Activated CD4-positive, alpha-beta T cell treated with anti-CD3 and anti-CD28 coated beads, Interleukin-2, amount 50 U/mL, for 24 hours (primary cell): ENCODE results near the gene NMRAL1.

Experiments used
- DNase-seq, 2 donors: peaks; one replicate each; pipeline ENCODE4 v3.0.0-alpha.2; 2020; ENCODE audit warnings: low read depth in 1 of 2, low spot score in 1 of 2

Gene NMRAL1

DNA sequence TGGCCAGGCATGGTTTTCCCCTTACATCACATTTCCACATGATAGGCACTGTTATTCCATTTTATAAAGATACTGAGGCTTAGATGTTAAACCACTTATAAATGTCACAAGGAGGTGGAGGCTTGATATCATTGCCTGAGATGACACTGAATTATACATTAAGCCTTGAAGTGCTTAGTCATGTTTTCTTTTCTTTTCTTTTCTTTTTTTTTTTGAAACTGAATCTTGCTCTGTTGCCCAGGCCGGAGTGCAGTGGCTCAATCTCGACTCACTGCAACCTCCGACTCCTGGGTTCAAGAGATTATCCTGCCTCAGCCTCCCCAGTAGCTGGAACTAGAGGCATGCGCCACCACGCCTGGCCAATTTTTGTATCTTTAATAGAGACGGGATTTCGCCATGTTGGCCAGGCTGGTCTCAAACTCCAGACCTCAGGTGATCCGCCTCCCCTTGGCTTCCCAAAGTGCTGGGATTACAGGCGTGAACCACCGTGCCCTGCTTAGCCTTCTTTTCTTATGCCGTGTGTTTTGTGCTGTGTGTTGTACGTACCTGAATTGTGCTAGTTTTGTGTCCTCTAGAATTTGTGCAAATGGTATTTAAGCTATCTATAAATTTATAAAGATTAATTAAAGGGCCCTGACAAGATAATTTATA is 47.6 kb downstream of the NMRAL1 start:
- DNase-seq, result no peak

DNA sequence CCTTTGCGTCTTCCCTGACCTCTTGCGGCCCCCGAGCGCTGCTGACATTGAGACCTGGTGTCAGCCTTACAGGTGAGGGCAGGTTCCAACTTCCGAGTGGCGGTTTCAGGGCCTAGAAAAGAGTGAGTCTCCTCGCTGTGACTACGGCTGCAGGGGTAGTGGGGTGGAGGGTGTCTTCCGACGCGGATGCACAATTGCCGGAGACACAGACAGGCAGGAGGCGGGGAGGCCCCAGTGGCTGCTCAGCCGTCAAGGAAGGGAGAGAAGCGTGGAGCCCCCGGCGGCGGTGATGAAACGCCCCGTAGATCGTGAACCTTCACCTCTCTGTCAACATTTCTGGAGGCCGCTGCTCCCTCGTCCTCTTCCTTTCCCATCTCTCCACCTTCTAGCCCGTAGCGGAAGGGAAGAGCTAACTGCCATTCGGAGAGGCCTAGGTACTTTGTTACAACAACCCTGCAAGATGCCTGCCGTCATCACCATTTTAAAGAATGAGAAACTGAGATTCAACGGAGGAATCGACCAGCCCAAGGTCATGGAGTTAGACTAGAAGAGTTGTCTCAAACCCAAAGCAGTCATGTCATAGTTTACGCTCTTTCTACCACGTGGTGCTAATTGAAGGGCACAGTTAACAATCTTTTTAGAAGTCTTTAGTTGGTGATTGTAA is 48.3 kb downstream of the NMRAL1 start:
- DNase-seq, result no peak

DNA sequence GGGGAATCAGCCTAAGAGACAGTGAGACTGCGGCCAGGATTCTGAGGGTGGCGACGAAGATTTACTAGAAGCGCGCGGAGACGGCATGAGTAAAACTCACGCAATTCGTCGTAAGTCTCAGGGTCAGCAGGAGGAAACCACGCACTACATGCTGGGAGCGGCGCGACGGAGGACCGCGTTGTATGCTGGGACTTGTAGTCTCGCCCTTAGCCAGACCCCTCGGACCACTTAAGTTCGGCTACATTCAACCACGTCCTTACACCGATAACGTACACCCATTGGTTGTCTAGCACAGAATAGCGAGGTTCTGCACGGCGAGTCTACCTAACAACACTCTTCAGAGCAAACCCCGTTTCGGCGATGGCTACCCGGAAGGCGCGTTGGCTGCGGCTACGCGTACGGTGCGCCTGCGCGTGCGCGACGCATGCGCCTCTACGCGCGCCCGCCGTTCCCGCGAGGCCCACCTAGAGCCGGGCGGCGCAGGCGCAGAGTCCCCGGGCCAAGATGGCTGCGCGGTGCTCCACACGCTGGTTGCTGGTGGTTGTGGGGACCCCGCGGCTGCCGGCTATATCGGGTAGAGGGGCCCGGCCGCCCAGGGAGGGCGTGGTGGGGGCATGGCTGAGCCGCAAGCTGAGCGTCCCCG is 48.9 kb downstream of the NMRAL1 start, which contains the start of gene DNAJA3:
Gene DNAJA3 (plus strand): TSS at position 491 of the 643 bp plus-strand sequence. CDS start 14 bp downstream, at position 505.
- DNase-seq, result peak; percentile 86 to 88

DNA sequence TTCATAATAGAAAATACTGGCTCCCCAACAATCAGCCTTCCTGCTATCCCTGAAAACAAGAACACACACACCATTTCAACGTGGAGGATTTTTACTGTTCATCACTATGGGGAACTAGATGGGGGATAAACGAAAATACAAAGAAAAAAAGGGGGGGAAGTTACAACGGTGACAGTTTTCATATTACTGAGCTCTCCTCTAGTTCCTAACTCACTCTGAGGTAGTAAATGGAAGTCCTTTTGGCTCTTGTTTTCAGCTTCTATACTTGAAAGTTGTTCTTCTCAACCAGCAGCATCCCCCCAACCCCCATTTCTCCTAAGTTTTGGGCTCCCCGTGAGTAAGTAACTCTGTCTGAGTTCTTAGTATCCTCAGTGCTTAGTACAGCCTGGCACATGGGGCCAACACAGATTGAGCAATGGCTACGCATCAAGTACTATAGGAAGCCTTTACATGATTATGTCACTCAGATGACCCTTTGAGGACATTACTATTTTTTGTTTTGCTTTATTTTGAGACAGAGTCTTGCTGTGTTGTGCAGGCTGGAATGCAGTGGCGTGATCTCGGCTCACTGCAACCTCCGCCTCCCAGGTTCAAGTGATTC is 53.8 kb downstream of the NMRAL1 start:
- DNase-seq, result no peak

DNA sequence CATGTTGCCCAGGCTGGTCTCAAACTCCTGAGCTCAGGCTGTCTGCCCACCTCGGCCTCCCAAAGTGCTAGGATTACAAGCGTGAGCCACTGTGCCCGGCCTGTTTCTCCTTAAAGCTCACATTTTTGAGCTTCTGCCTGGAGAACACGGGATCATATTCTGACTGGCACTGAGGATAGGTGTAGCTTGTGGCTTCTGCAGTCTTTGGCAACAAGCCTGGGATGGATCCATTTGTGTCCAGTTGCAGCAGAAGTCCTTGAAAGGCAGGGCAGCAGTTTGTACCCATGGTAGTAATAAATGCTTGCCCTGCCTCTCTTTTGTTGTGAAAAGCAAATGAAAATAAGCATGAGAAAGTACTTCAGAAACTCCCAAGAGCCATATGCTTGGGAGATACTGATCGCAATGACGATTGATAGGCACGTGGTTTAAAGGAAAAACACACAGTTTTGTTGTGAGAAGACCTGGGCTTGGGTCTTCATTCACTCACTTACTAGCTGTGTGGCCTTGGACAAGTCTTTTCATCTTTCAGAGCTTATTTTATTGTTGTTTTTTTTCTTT is 54.9 kb downstream of the NMRAL1 start:
- no peak for DNase-seq

DNA sequence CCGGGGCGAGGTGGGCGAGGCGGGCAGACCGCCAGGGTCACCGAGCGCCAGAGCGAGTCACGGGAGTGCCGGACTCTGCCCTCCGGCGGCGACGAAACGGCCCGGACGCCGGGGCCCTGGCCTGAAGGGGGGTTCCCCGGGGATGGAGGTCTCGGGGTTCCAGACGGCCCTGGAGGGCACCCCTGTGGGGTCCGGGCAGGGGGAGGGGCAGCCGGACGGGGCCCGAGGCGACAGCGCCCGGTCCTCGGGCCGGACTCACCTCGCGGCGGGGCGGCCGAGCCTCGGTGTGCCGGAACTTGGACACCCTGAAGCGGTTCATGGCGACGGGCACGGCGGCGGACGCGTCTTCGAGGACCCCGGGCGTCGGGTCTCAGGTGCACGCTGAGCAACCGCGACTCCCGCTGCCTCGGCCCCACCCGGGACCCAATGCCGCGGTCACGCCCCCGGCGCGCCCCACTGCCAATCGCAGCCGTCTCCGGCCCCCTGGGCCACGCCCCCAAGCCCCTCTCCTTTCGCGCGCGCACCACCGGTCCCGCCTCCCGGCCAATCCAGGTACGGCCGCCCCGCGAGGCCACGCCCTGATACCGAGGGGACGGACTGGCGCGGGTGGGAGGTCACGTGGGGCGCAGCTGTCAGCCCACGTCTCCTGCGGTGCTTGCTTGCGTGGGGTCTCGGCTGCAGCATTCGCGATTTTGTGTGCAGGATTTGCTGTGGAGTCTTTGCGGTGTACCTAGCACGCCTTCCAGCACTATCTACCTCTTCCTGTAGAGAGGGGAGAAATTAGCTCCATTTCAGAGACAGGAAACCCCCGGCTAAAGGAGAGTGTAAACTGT is 58.0 kb downstream of the NMRAL1 start, which contains the start of gene CORO7:
Gene CORO7 (minus strand): TSS at position 397 of the 833 bp plus-strand sequence. CDS start 78 bp downstream, at position 319.
- peak; percentile 95 for DNase-seq

DNA sequence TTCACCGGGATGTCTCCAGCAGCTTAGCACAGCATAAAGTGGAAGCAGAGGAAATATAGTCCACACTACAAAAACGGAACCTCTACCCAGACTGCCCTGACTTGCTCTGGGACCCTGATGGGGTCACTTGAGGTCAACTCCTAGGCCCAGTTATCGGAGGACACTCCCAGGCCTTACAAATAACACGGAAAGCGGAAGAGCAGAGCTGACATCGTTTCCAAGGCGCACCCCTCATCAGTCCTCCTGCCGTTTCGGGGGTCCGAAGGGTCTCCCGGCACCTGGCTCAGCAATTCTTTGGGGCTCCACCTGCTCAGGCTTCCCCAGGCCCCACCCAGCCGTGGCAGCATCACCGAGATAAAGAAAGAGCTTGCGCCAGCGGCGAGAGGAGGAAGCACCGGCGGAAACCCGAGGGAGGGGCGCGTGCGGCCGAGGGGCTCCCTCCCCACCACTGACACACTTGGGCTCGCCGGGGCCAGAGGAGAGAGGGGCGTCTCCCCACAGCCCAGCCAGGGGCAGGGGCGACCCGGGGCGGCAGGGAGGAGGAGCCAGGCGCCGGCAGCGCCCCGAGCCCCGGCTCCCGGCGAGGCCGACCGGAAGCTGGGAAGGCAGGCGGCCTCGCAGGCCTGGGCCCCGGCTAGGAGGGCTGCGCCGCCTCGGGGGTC is 58.8 kb downstream of the NMRAL1 start:
- DNase-seq, result no peak

DNA sequence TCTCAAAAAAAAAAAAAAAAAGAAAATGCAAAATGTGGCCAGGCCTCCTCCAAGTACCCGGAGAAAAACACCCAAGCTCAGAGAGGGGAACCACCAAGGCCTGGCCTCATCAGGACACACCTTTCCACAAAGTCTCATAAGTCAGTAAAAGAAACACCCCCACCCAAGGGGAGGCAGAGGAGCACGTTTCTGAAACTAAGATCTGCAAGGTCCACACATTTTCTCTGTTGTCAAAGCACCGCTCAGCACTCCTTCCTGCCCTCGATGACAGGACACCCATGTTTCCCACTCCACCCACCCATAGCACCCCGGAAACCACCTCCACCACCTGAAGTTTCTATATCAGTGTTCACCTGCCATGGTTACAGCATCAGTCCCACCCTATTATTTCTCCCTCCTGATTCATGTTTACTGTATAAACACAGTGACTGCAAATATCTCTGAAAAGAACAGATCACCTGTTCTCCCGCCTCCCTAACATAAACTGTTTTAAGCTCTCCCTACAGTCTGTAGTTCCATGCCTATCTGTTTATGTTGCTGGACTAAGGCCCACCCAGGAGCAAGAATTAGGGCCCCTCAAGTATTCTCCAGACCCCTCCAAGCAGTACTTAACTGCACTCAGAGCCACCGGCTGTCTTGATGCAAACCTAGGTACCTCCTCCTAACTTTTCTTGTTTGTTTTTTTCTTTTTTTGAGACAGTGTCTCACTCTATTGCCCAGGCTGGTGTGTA is 60.1 kb downstream of the NMRAL1 start:
- DNase-seq, result peak; percentile 56 to 80

DNA sequence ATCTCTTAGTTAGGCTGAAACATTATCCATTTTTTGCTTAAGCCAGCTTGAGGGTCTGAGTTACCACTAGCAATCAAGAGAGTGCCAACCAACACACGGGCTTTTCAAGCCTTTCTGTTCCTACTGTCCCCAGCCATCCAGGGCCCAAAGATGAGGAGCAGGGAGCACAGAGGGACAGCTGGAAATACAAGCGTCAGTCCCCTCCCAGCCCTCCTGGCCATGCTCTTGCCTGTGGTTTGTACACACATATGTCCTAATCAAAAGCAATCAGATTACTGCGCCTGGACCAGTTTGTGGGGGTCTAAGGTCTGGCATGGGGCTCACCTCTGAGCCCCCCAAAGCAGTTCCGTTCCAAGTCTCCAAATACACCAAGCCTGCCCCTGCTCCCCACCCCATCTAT is 61.6 kb downstream of the NMRAL1 start:
- DNase-seq, result no peak

DNA sequence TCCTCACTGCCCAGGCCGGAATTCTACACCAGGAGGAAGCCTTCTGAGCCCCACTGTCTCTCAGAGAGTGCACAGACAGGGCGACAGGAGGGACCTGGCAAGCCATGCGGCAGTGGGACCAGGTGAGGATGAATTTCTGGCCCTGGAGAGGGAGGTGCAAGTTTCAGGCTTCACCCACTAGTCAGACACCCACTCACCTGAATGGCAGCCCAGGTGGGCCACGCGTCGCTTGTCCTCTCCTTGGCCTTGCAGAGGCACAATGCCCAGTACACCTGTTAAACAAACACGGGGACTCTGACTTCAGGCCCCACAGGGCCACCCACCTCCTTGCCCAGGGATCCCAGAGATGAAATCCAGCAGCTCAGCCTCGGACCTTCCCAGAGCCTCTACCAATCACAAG is 62.3 kb downstream of the NMRAL1 start:
- no peak for DNase-seq
